K562 (cell line): ENCODE data around the gene ZNF609. TPM values are rescaled to one million over a fixed set of nuclear protein-coding genes. Genes with fewer than 3 reads are reported as not detected.

ENCODE experiments used
- ATAC-seq: fragments of 200-7000 bp; cut with Tn5 transposase; 3 replicates; pipeline ENCODE4 v1.9.1; 2020; ENCODE audit warnings: moderate library complexity
- Bru-seq: library from RNA; stranded (reverse); fragments of 400-500 nt; gene quantifications from one replicate; lab custom pipeline; 2021; lab: Mats Ljungman, UMichigan
- BruChase-seq, 2 experiments: library from RNA; stranded (reverse); fragments of 400-500 nt; gene quantifications; one replicate each; lab custom pipeline; 2021; lab: Mats Ljungman, UMichigan
- BruUV-seq: library from RNA; stranded (reverse); fragments of 400-500 nt; replicated peaks from 2 replicates; lab custom pipeline; 2021; lab: Mats Ljungman, UMichigan
- CTCF ChIA-PET: fragments of 300-600 bp; formaldehyde crosslinking; extraction: SDS; loops from one replicate; lab custom pipeline; 2021; ENCODE audit warnings: low intra/inter-chr PET ratio; lab: Yijun Ruan, JAX
- POLR2A ChIA-PET: fragments of 300-600, 350-650 bp; sonication (Branson Sonifier 250); formaldehyde crosslinking; extraction: SDS; loops from one replicate; lab custom pipeline; 2021; ENCODE audit warnings: antibody characterized with exemption, inconsistent platforms; lab: Yijun Ruan, JAX
- DNase-seq, 4 experiments: peaks; one replicate each; pipeline versions ENCODE4 v3.0.0 to v3.0.0-alpha.2; 2011 to 2018; ENCODE audit warnings: low spot score in 3 of 4, mixed read lengths in 3 of 4; ENCODE audit errors: extremely low read depth in 1 of 4
- FAIRE-seq: peaks from 2 replicates; lab custom pipeline; 2011; peaks lifted over from hg19 to GRCh38; lab: Jason Lieb, UNC
- H2AFZ ChIP-seq: 2 replicates; pipeline ENCODE4 v1.6.0; 2011; ENCODE audit warnings: low read depth, low read length, control low read depth, inconsistent platforms
- H3K27ac ChIP-seq: fragments of 200-600 bp; 3 replicates; pipeline ENCODE4 v1.8.0; 2011; ENCODE audit warnings: low read depth, mild to moderate bottlenecking, control low read depth, inconsistent platforms, low read length, moderate library complexity, mixed read lengths; ENCODE audit errors: extremely low read depth
- H3K27me3 ChIP-seq, 2 experiments: fragments of 300-600 bp in 1 of 2; 2 replicates in 1 of 2; 3 replicates in 1 of 2; pipeline versions ENCODE4 v1.6.0 to v1.8.0; 2011; ENCODE audit warnings: inconsistent platforms in 2 of 2, low read length in 2 of 2, mild to moderate bottlenecking in 1 of 2, mixed read lengths in 1 of 2, moderate library complexity in 1 of 2; ENCODE audit not compliant: control insufficient read depth in 2 of 2, insufficient read depth in 2 of 2
- H3K36me3 ChIP-seq: fragments of 300-600 bp; 3 replicates; pipeline ENCODE4 v1.8.0; 2011; ENCODE audit warnings: mild to moderate bottlenecking, low read length, inconsistent platforms; ENCODE audit not compliant: control insufficient read depth, insufficient read depth
- H3K4me1 ChIP-seq, 2 experiments: fragments of 200-600 bp in 1 of 2; replicated peaks in 1 of 2; 2 replicates in 1 of 2; 3 replicates in 1 of 2; pipeline versions ENCODE4 v1.5.1 to v1.8.0; 2011; ENCODE audit warnings: inconsistent platforms in 2 of 2, low read length in 2 of 2, mild to moderate bottlenecking in 1 of 2, mixed read lengths in 1 of 2, moderate library complexity in 1 of 2; ENCODE audit not compliant: control insufficient read depth in 2 of 2, insufficient read depth in 2 of 2
- H3K4me2 ChIP-seq: 2 replicates; pipeline ENCODE4 v1.6.1; 2011; ENCODE audit warnings: low read length, control low read depth, inconsistent platforms, mixed read lengths; ENCODE audit not compliant: insufficient read depth
- H3K4me3 ChIP-seq: fragments of 200-600 bp; sonication (generic), shearing (Covaris generic); 2 replicates; pipeline ENCODE4 v1.5.1; 2016; ENCODE audit warnings: control low read depth, inconsistent platforms
- H3K79me2 ChIP-seq: fragments of 200-600 bp; 3 replicates; pipeline ENCODE4 v1.8.0; 2011; ENCODE audit warnings: low read length, inconsistent platforms; ENCODE audit not compliant: control insufficient read depth, insufficient read depth
- H3K9ac ChIP-seq, 2 experiments: 2 replicates each; pipeline versions ENCODE4 v1.6.0 to v1.6.1; 2011; ENCODE audit warnings: low read depth in 2 of 2, low read length in 2 of 2, control low read depth in 1 of 2, inconsistent platforms in 1 of 2, mild to moderate bottlenecking in 1 of 2, mixed read lengths in 1 of 2; ENCODE audit not compliant: insufficient read depth in 1 of 2
- H3K9me1 ChIP-seq: one replicate; pipeline ENCODE4 v1.6.0; 2011; ENCODE audit warnings: inconsistent platforms, mild to moderate bottlenecking, low read length, moderate library complexity; ENCODE audit not compliant: control insufficient read depth, insufficient read depth
- H3K9me3 ChIP-seq: replicated peaks from 2 replicates; pipeline ENCODE4 v1.5.1; 2011; ENCODE audit warnings: low read depth, low read length, inconsistent platforms; ENCODE audit not compliant: control insufficient read depth, insufficient read depth
- H4K20me1 ChIP-seq: replicated peaks from 2 replicates; pipeline ENCODE4 v1.6.1; 2011; ENCODE audit warnings: low read length, inconsistent platforms, mixed read lengths; ENCODE audit not compliant: control insufficient read depth, insufficient read depth
- KDM2B ChIP-seq: fragments of 250-450 bp; sonication (Bioruptor Pico); IDR thresholded peaks from 2 replicates; pipeline ENCODE4 v1.8.0; 2021; ENCODE audit warnings: mild to moderate bottlenecking, moderate library complexity
- LARP7 ChIP-seq: fragments of 450-650 bp; IDR thresholded peaks from 2 replicates; pipeline ENCODE4 v1.6.1; 2016
- PHTF2 ChIP-seq: fragments of 250-450 bp; sonication (Bioruptor Pico); IDR thresholded peaks from 2 replicates; pipeline ENCODE4 v1.5.0; 2021; ENCODE audit warnings: mild to moderate bottlenecking
- RFX5 ChIP-seq: IDR thresholded peaks from 2 replicates; pipeline ENCODE4 v1.6.1; 2011; ENCODE audit warnings: low read depth, mild to moderate bottlenecking, improper control_type of control experiment, low read length
- ZNF764 ChIP-seq: fragments of 250-450 bp; sonication (Bioruptor Pico); IDR thresholded peaks from 2 replicates; pipeline ENCODE4 v1.4.0; 2020; ENCODE audit warnings: low read depth, mild to moderate bottlenecking, moderate library complexity
- WGBS: fragments of 100-300 bp; shearing (Covaris generic); methylation state at CpG from one replicate; pipeline ENCODE4 v1.1.6; 2016; ENCODE audit warnings: low coverage, mixed read lengths; ENCODE audit not compliant: insufficient coverage; ENCODE audit errors: missing lambda C conversion rate; 5-methylcytosine and 5-hydroxymethylcytosine counted together
- in situ Hi-C: fragments of 300-500 bp; cut with MboI; formaldehyde crosslinking; loops from 4 replicates; pipeline ENCODE4 v1.15.0; 2018; ENCODE audit warnings: inconsistent platforms, mixed read lengths
- intact Hi-C: fragments of 100-400 bp; cut with micrococcal nuclease; formaldehyde crosslinking; loops from 2 replicates; pipeline ENCODE4 v1.14.2; 2022
- long read RNA-seq, 3 experiments: library from polyadenylated mRNA in 2 of 3; library from RNA in 1 of 3; unstranded in 2 of 3; stranded (forward) in 1 of 3; transcript quantifications; one replicate each; pipeline ENCODE4 v2.0.0, GENCODE V29; 2019 to 2022
- polyA minus RNA-seq, 3 experiments: library from RNA; depleted of rRNA, polyadenylated mRNA; stranded (reverse); fragments of >200 nt; gene quantifications; 2 replicates each; pipeline ENCODE4 v1.2.3, GENCODE V29; 2011
- polyA plus RNA-seq, 8 experiments: library from polyadenylated mRNA; depleted of rRNA in 4 of 8; stranded (reverse) in 5 of 8; unstranded in 3 of 8; fragments of >200 nt; fragmentation: Nextera tagmentation in 2 of 8; fragmentation: Illumina TruSeq in 1 of 8; extraction: Ambion mirVana in 2 of 8; extraction: Trizol in 1 of 8; gene quantifications; 2 replicates each; pipeline versions ENCODE4 v1.2.1 to v1.2.3, GENCODE V29; 2011 to 2014; ENCODE audit warnings: inconsistent platforms in 1 of 8, missing spikeins in 1 of 8
- total RNA-seq, 7 experiments: library from RNA; depleted of rRNA in 6 of 7; stranded (reverse); fragments of >200 nt in 6 of 7; fragmentation: Illumina TruSeq in 2 of 7; extraction: Trizol in 2 of 7; gene quantifications; 2 replicates each; pipeline versions ENCODE4 v1.2.1 to v1.2.3, GENCODE V29; 2011 to 2021; ENCODE audit warnings: low replicate concordance in 1 of 7
- TF ChIP-seq, protein P1 (sequence below): fragments of 450-650 bp; IDR thresholded peaks from 2 replicates; pipeline ENCODE4 v1.6.1; 2018; ENCODE audit not compliant: partially characterized antibody
- TF ChIP-seq, protein P2 (sequence below): fragments of 250-450 bp; sonication (Bioruptor Pico); IDR thresholded peaks from 2 replicates; pipeline ENCODE4 v1.6.1; 2021; ENCODE audit warnings: mild to moderate bottlenecking
- TF ChIP-seq, protein P3 (sequence below): fragments of 250-450 bp; sonication (Bioruptor Pico); IDR thresholded peaks from 2 replicates; pipeline ENCODE4 v1.4.0; 2020; ENCODE audit warnings: mild to moderate bottlenecking, moderate library complexity

The ZNF609 gene
- 86.9 and 163 TPM in 2 replicates for total RNA-seq (2011; cell fraction: chromatin; rRNA removed; ENCODE audit: low replicate concordance)
- total RNA-seq (2011; cell fraction: nucleolus; rRNA removed), result 41.4 and 47.1 TPM in 2 replicates
- 93.0 and 141 TPM in 2 replicates for total RNA-seq (2011; cell fraction: nucleoplasm; rRNA removed)
- 17.1 and 18.2 TPM in 2 replicates for total RNA-seq (2014; rRNA removed)
- total RNA-seq (2014; rRNA removed; fragmentation: Illumina TruSeq; extraction: Trizol), result 21.9 and 23.5 TPM in 2 replicates
- 17.8 and 19.6 TPM in 2 replicates for total RNA-seq (2015; rRNA removed; fragmentation: Illumina TruSeq; extraction: Trizol)
- total RNA-seq (2021), result 38.4 and 38.7 TPM in 2 replicates
- 21.3 TPM in 2 replicates for polyA plus RNA-seq (2011; rRNA removed)
- polyA plus RNA-seq (2011; cell fraction: cytosol; rRNA removed), result 11.0 and 11.1 TPM in 2 replicates
- 29.8 and 33.7 TPM in 2 replicates for polyA plus RNA-seq (2011; cell fraction: nucleus; rRNA removed)
- polyA plus RNA-seq (2012), result 18.5 and 21.6 TPM in 2 replicates
- polyA plus RNA-seq (2014; fragmentation: Illumina TruSeq; extraction: Trizol), result 29.2 and 34.2 TPM in 2 replicates
- 1 to 10 TPM; 3.0 to 7.6 TPM for polyA plus RNA-seq (2014; fragmentation: Nextera tagmentation; extraction: Ambion mirVana)
- polyA plus RNA-seq (2014; rRNA removed), result 15.2 and 16.0 TPM in 2 replicates
- polyA minus RNA-seq (2011; rRNA and poly(A)+ RNA removed), result 72.3 and 75.6 TPM in 2 replicates
- polyA minus RNA-seq (2011; cell fraction: cytosol; rRNA and poly(A)+ RNA removed), result 20.1 and 34.1 TPM in 2 replicates
- 12.9 and 19.5 TPM in 2 replicates for polyA minus RNA-seq (2011; cell fraction: nucleus; rRNA and poly(A)+ RNA removed)
- percentile 77 among the genes with signal in this experiment for Bru-seq, nascent RNA
- percentile 80 among the genes with signal in this experiment for BruChase-seq, experiment 1, labeled RNA remaining after a 2-hour chase
- percentile 78 among the genes with signal in this experiment for BruChase-seq, experiment 2, labeled RNA remaining after a 6-hour chase
- long read RNA-seq, experiment 1, partial matches to known transcripts, result 8 of 94 reads
- long read RNA-seq, experiment 1, other reads (novel, unspliced or antisense), result 86 of 94 reads
- long read RNA-seq, experiment 2, full-length matches to known transcripts, result 1 of 22 reads
- long read RNA-seq, experiment 2, partial matches to known transcripts, result 7 of 22 reads
- long read RNA-seq, experiment 2, other reads (novel, unspliced or antisense), result 14 of 22 reads
- long read RNA-seq, experiment 3, partial matches to known transcripts, result 2 of 5 reads
- long read RNA-seq, experiment 3, other reads (novel, unspliced or antisense), result 3 of 5 reads

GRCh38 chr15:64460206-64460723, at the start of gene ZNF609:
Gene ZNF609 (plus strand): TSS chr15:64460578. CDS start chr15:64499420, 38,842 bp downstream.
- POLR2A ChIA-PET, result interaction anchor here (0.6 to 2.4 kb wide), 13 partner anchors 8 to 681 kb away, joined by 3 to 8 read pairs (median 4); partner anchors contain the start of genes CIAO2A and TRIP4
- FAIRE-seq (peak; percentile 68), ATAC-seq (peak; percentile 73), DNase-seq (peak; percentile 95)
- Histone ChIP-seq H3K9me1 (no peaks in the 10 kb centered on the region), H3K79me2 (peaks cover 47% of the 10 kb centered on the region), H3K4me2 (peak within 1 kb of the TSS; percentile 96), H3K27me3 (no peaks in the 10 kb centered on the region), H3K27ac (peak within 1 kb of the TSS; percentile 88), H4K20me1 (peaks cover 10% of the 10 kb centered on the region; the same call in 1 of the 2 replicates), H3K9ac (peak within 1 kb of the TSS; percentile 81 to 89), H2AFZ (peak within 1 kb of the TSS; percentile 93), H3K9me3 (no peaks in the 10 kb centered on the region), H3K4me3 (peak within 1 kb of the TSS; percentile 55), H3K36me3 (peaks cover 15% of the 10 kb centered on the region; the same call in 2 of the 3 replicates), H3K4me1 (peaks cover 6 to 60% of the 10 kb centered on the region in 2 experiments; a peak in 4 of 5 replicates)
- in situ Hi-C loops (no loop called here), intact Hi-C loops (loop anchor here (2.0 kb wide), 3 partner anchors 21 to 73 kb away; partner anchors contain the start of gene TRIP4)
- under 1% methylated on average over 33 of the region's 45 CpGs for WGBS
- CTCF ChIA-PET, result no interaction called here
- BruUV-seq, result no TSS peak
- TF ChIP-seq RFX5, result peak; percentile 82
- TF ChIP-seq, protein P1, sequence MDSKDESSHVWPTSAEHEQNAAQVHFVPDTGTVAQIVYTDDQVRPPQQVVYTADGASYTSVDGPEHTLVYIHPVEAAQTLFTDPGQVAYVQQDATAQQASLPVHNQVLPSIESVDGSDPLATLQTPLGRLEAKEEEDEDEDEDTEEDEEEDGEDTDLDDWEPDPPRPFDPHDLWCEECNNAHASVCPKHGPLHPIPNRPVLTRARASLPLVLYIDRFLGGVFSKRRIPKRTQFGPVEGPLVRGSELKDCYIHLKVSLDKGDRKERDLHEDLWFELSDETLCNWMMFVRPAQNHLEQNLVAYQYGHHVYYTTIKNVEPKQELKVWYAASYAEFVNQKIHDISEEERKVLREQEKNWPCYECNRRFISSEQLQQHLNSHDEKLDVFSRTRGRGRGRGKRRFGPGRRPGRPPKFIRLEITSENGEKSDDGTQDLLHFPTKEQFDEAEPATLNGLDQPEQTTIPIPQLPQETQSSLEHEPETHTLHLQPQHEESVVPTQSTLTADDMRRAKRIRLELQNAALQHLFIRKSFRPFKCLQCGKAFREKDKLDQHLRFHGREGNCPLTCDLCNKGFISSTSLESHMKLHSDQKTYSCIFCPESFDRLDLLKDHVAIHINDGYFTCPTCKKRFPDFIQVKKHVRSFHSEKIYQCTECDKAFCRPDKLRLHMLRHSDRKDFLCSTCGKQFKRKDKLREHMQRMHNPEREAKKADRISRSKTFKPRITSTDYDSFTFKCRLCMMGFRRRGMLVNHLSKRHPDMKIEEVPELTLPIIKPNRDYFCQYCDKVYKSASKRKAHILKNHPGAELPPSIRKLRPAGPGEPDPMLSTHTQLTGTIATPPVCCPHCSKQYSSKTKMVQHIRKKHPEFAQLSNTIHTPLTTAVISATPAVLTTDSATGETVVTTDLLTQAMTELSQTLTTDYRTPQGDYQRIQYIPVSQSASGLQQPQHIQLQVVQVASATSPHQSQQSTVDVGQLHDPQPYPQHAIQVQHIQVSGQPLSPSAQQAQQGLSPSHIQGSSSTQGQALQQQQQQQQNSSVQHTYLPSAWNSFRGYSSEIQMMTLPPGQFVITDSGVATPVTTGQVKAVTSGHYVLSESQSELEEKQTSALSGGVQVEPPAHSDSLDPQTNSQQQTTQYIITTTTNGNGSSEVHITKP, result peak; percentile 87
- TF ChIP-seq, protein P2, sequence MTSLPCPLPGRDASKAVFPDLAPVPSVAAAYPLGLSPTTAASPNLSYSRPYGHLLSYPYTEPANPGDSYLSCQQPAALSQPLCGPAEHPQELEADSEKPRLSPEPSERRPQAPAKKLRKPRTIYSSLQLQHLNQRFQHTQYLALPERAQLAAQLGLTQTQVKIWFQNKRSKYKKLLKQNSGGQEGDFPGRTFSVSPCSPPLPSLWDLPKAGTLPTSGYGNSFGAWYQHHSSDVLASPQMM, result no peak
- no peak for TF ChIP-seq PHTF2 (CRISPR knock-in tag)
- no peak for TF ChIP-seq ZNF764 (CRISPR knock-in tag)
- TF ChIP-seq, protein P3, sequence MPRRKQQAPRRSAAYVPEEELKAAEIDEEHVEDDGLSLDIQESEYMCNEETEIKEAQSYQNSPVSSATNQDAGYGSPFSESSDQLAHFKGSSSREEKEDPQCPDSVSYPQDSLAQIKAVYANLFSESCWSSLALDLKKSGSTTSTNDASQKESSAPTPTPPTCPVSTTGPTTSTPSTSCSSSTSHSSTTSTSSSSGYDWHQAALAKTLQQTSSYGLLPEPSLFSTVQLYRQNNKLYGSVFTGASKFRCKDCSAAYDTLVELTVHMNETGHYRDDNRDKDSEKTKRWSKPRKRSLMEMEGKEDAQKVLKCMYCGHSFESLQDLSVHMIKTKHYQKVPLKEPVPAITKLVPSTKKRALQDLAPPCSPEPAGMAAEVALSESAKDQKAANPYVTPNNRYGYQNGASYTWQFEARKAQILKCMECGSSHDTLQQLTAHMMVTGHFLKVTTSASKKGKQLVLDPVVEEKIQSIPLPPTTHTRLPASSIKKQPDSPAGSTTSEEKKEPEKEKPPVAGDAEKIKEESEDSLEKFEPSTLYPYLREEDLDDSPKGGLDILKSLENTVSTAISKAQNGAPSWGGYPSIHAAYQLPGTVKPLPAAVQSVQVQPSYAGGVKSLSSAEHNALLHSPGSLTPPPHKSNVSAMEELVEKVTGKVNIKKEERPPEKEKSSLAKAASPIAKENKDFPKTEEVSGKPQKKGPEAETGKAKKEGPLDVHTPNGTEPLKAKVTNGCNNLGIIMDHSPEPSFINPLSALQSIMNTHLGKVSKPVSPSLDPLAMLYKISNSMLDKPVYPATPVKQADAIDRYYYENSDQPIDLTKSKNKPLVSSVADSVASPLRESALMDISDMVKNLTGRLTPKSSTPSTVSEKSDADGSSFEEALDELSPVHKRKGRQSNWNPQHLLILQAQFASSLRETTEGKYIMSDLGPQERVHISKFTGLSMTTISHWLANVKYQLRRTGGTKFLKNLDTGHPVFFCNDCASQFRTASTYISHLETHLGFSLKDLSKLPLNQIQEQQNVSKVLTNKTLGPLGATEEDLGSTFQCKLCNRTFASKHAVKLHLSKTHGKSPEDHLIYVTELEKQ (CRISPR knock-in tag), result no peak
- TF ChIP-seq KDM2B (CRISPR knock-in tag), result no peak
- TF ChIP-seq LARP7, result 0 out of 2 replicates have a peak, but pooled peaks have one; percentile 57
